Ramos (cell line): ENCODE data around the gene NFRKB.
"Not testable (repeated sequence)": the region's sequence is repeated elsewhere in the genome, so short reads cannot be mapped to it uniquely, and the experiment has no call there.

Experiments
- in situ Hi-C: fragments of 300-500 bp; cut with MboI; formaldehyde crosslinking; loops from one replicate; pipeline ENCODE4 v1.14.3; 2022; ENCODE audit warnings: low sequenced_read_pairs; ENCODE audit not compliant: unreplicated experiment

Gene NFRKB

DNA sequence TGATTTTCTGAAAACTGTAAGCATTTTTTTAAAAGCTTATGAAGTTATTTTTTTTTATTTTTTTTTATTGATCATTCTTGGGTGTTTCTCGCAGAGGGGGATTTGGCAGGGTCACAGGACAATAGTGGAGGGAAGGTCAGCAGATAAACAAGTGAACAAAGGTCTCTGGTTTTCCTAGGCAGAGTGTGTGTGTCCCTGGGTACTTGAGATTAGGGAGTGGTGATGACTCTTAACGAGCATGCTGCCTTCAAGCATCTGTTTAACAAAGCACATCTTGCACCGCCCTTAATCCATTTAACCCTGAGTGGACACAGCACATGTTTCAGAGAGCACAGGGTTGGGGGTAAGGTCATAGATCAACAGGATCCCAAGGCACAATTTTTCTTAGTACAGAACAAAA lies 48.0 kb downstream of the NFRKB start:
- in situ Hi-C loops: not testable (repeated sequence)

DNA sequence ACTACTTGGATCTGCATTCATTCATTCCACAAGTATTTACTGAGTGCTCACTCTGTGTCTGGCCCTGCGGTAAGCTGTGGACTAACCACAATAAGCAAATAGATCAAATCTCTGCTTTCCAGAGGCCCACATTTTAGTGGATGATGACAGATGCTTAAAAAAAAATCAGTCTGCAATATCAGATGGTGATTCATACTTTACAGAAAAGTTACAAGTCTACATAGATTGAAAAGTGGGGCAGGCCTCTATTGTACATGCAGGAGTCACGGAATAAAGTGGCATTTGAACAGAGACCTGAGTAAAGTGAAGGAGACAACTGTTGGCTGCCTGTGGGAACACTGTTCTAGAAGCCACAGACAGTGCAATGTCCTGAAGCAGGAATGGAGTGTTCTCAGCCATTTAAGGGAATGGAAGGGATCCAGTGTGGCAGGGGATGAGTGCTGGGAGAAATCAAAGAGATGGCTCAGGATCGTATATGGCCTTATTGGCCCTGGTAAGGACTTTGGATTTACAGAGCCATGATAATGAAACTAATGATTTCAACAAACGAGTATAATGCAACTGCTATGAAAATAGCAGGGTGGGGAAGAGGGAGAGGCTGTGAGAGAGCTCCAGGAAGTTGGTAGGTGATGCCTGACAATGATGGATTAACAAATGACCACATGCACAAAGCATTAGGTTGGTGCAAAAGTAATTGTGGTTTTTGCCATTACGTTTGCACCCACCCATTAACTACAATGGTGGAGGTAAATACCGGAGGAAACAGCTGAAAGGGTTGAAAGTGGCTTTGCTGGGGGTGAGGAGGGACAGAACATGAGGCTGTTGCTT lies 48.7 kb downstream of the NFRKB start:
- in situ Hi-C loops: no loop called here
